HepG2 (cell line): Measurements from ENCODE around the gene AGFG1.

Experiments
- CEBPB ChIP-seq: IDR thresholded peaks from 2 replicates; pipeline ENCODE4 v1.6.1; 2011; ENCODE audit warnings: low read depth, low read length, improper control_type of control experiment, borderline replicate concordance
- CTCF ChIP-seq: sonication (generic); formaldehyde crosslinking; IDR thresholded peaks from 2 replicates; pipeline ENCODE4 v1.5.0; 2020; ENCODE audit warnings: mild to moderate bottlenecking, missing genetic modification reagents, moderate library complexity
- EP300 ChIP-seq, 3 experiments: sonication (generic) in 1 of 3; formaldehyde crosslinking in 1 of 3; IDR thresholded peaks; 2 replicates each; pipeline versions ENCODE4 v1.5.1 to v1.6.1; 2011 to 2020; ENCODE audit warnings: low read depth in 2 of 3, low read length in 2 of 3, borderline replicate concordance in 1 of 3, improper control_type of control experiment in 1 of 3, mild to moderate bottlenecking in 1 of 3, missing genetic modification reagents in 1 of 3, moderate library complexity in 1 of 3
- EZH2 ChIP-seq: conservative IDR thresholded peaks from 2 replicates; pipeline ENCODE4 v1.6.1; 2012; ENCODE audit warnings: mild to moderate bottlenecking, low read depth, low read length, moderate library complexity
- MXI1 ChIP-seq: IDR thresholded peaks from 3 replicates; pipeline ENCODE4 v1.6.1; 2012; ENCODE audit warnings: low read depth, low read length, inconsistent platforms, borderline replicate concordance
- POLR2A ChIP-seq, 2 experiments: IDR thresholded peaks; 2 replicates each; pipeline ENCODE4 v1.6.1; 2011; ENCODE audit warnings: low read depth in 2 of 2, low read length in 2 of 2, mild to moderate bottlenecking in 1 of 2, moderate library complexity in 1 of 2; ENCODE audit not compliant: insufficient read depth in 1 of 2
- ZBTB25 ChIP-seq: IDR thresholded peaks from 2 replicates; pipeline ENCODE4 v1.6.1; 2018; ENCODE audit warnings: missing genetic modification reagents
- ZNF672 ChIP-seq: sonication (generic); formaldehyde crosslinking; IDR thresholded peaks from 2 replicates; pipeline ENCODE4 v1.8.1; 2022; ENCODE audit warnings: missing genetic modification reagents

GRCh38 chr2:227582369-227582768 lies 110.4 kb downstream of the AGFG1 start:
- TF ChIP-seq ZBTB25: no peak
- TF ChIP-seq CEBPB: no peak
- no peak for TF ChIP-seq CTCF (CRISPR knock-in tag)
- no peak for TF ChIP-seq MXI1
- no peak for TF ChIP-seq POLR2A (IDR thresholded peaks at IDR 0.05; ENCODE audit: insufficient read depth in 1 of 2, low read depth in 2 of 2, low read length in 2 of 2)
- TF ChIP-seq ZNF672: no peak
- TF ChIP-seq EZH2: no peak
- no peak for TF ChIP-seq EP300 (IDR thresholded peaks at IDR 0.05; ENCODE audit: low read depth in 2 of 2, low read length in 2 of 2)
- TF ChIP-seq EP300 (CRISPR knock-in tag; IDR thresholded peaks at IDR 0.05; ENCODE audit: borderline replicate concordance): no peak
